HEK293 (cell line): ENCODE data around the gene CDC14A.

Experiments used
- GFI1B ChIP-seq: fragments of 450-650 bp; formaldehyde crosslinking; IDR thresholded peaks from 2 replicates; pipeline ENCODE4 v1.5.1; 2016; ENCODE audit warnings: missing biosample characterization, missing genetic modification characterization
- KLF8 ChIP-seq: fragments of 450-650 bp; formaldehyde crosslinking; IDR thresholded peaks from 2 replicates; pipeline ENCODE4 v1.5.1; 2016; ENCODE audit warnings: missing biosample characterization, missing genetic modification characterization
- MZF1 ChIP-seq: fragments of 450-650 bp; formaldehyde crosslinking; IDR thresholded peaks from 2 replicates; pipeline ENCODE4 v1.5.1; 2017; ENCODE audit warnings: missing biosample characterization, missing genetic modification characterization, borderline replicate concordance
- OSR2 ChIP-seq: fragments of 450-650 bp; formaldehyde crosslinking; IDR thresholded peaks from 2 replicates; pipeline ENCODE4 v1.5.1; 2016; ENCODE audit warnings: missing biosample characterization, missing genetic modification characterization
- SETDB1 ChIP-seq: IDR thresholded peaks from one replicate; pipeline ENCODE4 v1.6.1; 2017; ENCODE audit warnings: mild to moderate bottlenecking, low read length, moderate library complexity, mixed read lengths; ENCODE audit not compliant: insufficient read length
- TCF7L2 ChIP-seq: IDR thresholded peaks from 2 replicates; pipeline ENCODE4 v1.6.1; 2011; ENCODE audit warnings: low read depth, mild to moderate bottlenecking, inconsistent platforms, low read length, moderate library complexity, borderline replicate concordance
- ZEB2 ChIP-seq: fragments of 450-650 bp; formaldehyde crosslinking; IDR thresholded peaks from 2 replicates; pipeline ENCODE4 v1.5.1; 2016; ENCODE audit warnings: missing biosample characterization, missing genetic modification characterization
- ZNF112 ChIP-seq: fragments of 450-650 bp; formaldehyde crosslinking; IDR thresholded peaks from 2 replicates; pipeline ENCODE4 v1.5.0; 2017; ENCODE audit warnings: missing biosample characterization, missing genetic modification characterization
- ZNF155 ChIP-seq: fragments of 450-650 bp; formaldehyde crosslinking; IDR thresholded peaks from 2 replicates; pipeline ENCODE4 v1.5.1; 2016; ENCODE audit warnings: missing biosample characterization, missing genetic modification characterization
- ZNF16 ChIP-seq: fragments of 450-650 bp; formaldehyde crosslinking; IDR thresholded peaks from 2 replicates; pipeline ENCODE4 v1.5.1; 2016; ENCODE audit warnings: low read depth, missing biosample characterization, missing genetic modification characterization
- ZNF174 ChIP-seq: fragments of 450-650 bp; formaldehyde crosslinking; IDR thresholded peaks from 2 replicates; pipeline ENCODE4 v1.5.0; 2017; ENCODE audit warnings: missing biosample characterization, mild to moderate bottlenecking, missing genetic modification characterization
- ZNF211 ChIP-seq: fragments of 450-650 bp; formaldehyde crosslinking; IDR thresholded peaks from 2 replicates; pipeline ENCODE4 v1.5.1; 2016; ENCODE audit warnings: low read depth, missing biosample characterization, missing genetic modification characterization
- ZNF274 ChIP-seq, 2 experiments: fragments of 200-500 bp in 1 of 2; fragments of 450-650 bp in 1 of 2; sonication (Bioruptor generic) in 1 of 2; formaldehyde crosslinking in 1 of 2; IDR thresholded peaks; 2 replicates each; pipeline versions ENCODE4 v1.5.1 to v1.6.1; 2014 to 2016; ENCODE audit warnings: borderline replicate concordance in 1 of 2, inconsistent platforms in 1 of 2, low read length in 1 of 2, missing biosample characterization in 1 of 2, missing genetic modification characterization in 1 of 2
- ZNF292 ChIP-seq: fragments of 450-650 bp; formaldehyde crosslinking; IDR thresholded peaks from 2 replicates; pipeline ENCODE4 v1.5.1; 2016; ENCODE audit warnings: low read depth, missing biosample characterization, missing genetic modification characterization, borderline replicate concordance
- ZNF302 ChIP-seq: fragments of 450-650 bp; formaldehyde crosslinking; IDR thresholded peaks from 2 replicates; pipeline ENCODE4 v1.5.1; 2016; ENCODE audit warnings: missing biosample characterization, missing genetic modification characterization, low read depth
- ZNF423 ChIP-seq: fragments of 450-650 bp; formaldehyde crosslinking; IDR thresholded peaks from 2 replicates; pipeline ENCODE4 v1.5.1; 2016; ENCODE audit warnings: missing biosample characterization, missing genetic modification characterization
- ZNF473 ChIP-seq: fragments of 450-650 bp; formaldehyde crosslinking; IDR thresholded peaks from 2 replicates; pipeline ENCODE4 v1.5.1; 2017; ENCODE audit warnings: missing biosample characterization, missing genetic modification characterization
- ZNF514 ChIP-seq: fragments of 450-650 bp; formaldehyde crosslinking; IDR thresholded peaks from 2 replicates; pipeline ENCODE4 v1.5.1; 2016; ENCODE audit warnings: missing biosample characterization, missing genetic modification characterization
- ZNF544 ChIP-seq: fragments of 450-650 bp; formaldehyde crosslinking; IDR thresholded peaks from 2 replicates; pipeline ENCODE4 v1.5.0; 2017; ENCODE audit warnings: missing biosample characterization, missing genetic modification characterization
- ZNF558 ChIP-seq: fragments of 450-650 bp; formaldehyde crosslinking; IDR thresholded peaks from 2 replicates; pipeline ENCODE4 v1.5.1; 2016; ENCODE audit warnings: missing biosample characterization, missing genetic modification characterization
- ZNF610 ChIP-seq: fragments of 450-650 bp; formaldehyde crosslinking; IDR thresholded peaks from 2 replicates; pipeline ENCODE4 v1.5.1; 2016; ENCODE audit warnings: missing biosample characterization, missing genetic modification characterization, borderline replicate concordance
- ZNF658 ChIP-seq: fragments of 450-650 bp; formaldehyde crosslinking; IDR thresholded peaks from 2 replicates; pipeline ENCODE4; 2016; ENCODE audit warnings: missing biosample characterization, missing genetic modification characterization
- ZNF664 ChIP-seq: fragments of 450-650 bp; formaldehyde crosslinking; IDR thresholded peaks from 2 replicates; pipeline ENCODE4 v1.5.1; 2016; ENCODE audit warnings: missing biosample characterization, missing genetic modification characterization
- ZNF776 ChIP-seq: fragments of 450-650 bp; formaldehyde crosslinking; IDR thresholded peaks from 2 replicates; pipeline ENCODE4 v1.5.0; 2017; ENCODE audit warnings: missing biosample characterization, missing genetic modification characterization, borderline replicate concordance
- ZNF785 ChIP-seq: fragments of 450-650 bp; formaldehyde crosslinking; IDR thresholded peaks from 2 replicates; pipeline ENCODE4 v1.5.1; 2016; ENCODE audit warnings: missing biosample characterization, missing genetic modification characterization
- ZNF837 ChIP-seq: fragments of 450-650 bp; formaldehyde crosslinking; IDR thresholded peaks from 2 replicates; pipeline ENCODE4 v1.5.1; 2016; ENCODE audit warnings: missing biosample characterization, missing genetic modification characterization
- ZXDB ChIP-seq: fragments of 450-650 bp; formaldehyde crosslinking; IDR thresholded peaks from 2 replicates; pipeline ENCODE4 v1.5.1; 2016; ENCODE audit warnings: missing biosample characterization, missing genetic modification characterization
- TF ChIP-seq, protein P1 (sequence below): fragments of 450-650 bp; formaldehyde crosslinking; IDR thresholded peaks from 2 replicates; pipeline ENCODE4 v1.5.1; 2016; ENCODE audit warnings: missing biosample characterization, missing genetic modification characterization
- TF ChIP-seq, protein P2 (sequence below): fragments of 450-650 bp; formaldehyde crosslinking; IDR thresholded peaks from 2 replicates; pipeline ENCODE4 v1.5.1; 2016; ENCODE audit warnings: missing biosample characterization, missing genetic modification characterization
- TF ChIP-seq, protein P3 (sequence below): fragments of 450-650 bp; formaldehyde crosslinking; IDR thresholded peaks from 2 replicates; pipeline ENCODE4 v1.5.1; 2016; ENCODE audit warnings: missing biosample characterization, missing genetic modification characterization, borderline replicate concordance
- TF ChIP-seq, protein P4 (sequence below): IDR thresholded peaks from 2 replicates; pipeline ENCODE4 v1.6.1; 2011; ENCODE audit warnings: mild to moderate bottlenecking, low read depth, low read length, borderline replicate concordance
- TF ChIP-seq, protein P5 (sequence below): fragments of 450-650 bp; formaldehyde crosslinking; IDR thresholded peaks from 2 replicates; pipeline ENCODE4 v1.5.1; 2016; ENCODE audit warnings: missing biosample characterization, missing genetic modification characterization

The CDC14A gene

DNA sequence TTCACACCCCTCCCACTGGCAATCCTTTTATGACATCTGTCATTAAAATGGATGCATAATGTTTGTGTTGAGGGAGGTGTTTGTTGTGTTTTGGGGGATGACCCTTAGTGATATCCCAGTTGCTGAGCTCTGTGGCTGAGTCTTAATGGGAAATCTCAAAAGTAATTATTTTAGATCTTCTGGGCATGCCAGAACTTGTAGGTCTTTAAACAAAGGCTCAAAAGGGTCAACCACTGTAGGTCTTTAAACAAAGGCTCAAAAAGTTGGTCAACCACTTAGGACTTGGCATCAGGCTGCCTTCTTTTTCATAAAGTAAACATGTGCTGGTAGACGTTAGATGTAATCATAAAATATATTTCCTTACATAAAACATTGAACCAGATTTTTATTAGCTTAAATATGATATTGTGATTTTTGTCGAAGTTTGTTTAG lies 78.0 kb downstream of the CDC14A start (continued):
- TF ChIP-seq ZNF664 (tag by site-specific recombination) (0 out of 2 replicates have a peak, but pooled peaks have one; percentile 12), ZNF610 (tag by site-specific recombination) (0 out of 2 replicates have a peak, but pooled peaks have one; percentile 26), ZNF302 (no peak), ZEB2 (tag by site-specific recombination) (peak; percentile 56; the same call in 1 of the 2 replicates), KLF8 (tag by site-specific recombination) (peak; percentile 52; the same call in 1 of the 2 replicates), ZNF785 (tag by site-specific recombination) (no peak), ZNF16 (tag by site-specific recombination) (no peak), GFI1B (0 out of 2 replicates have a peak, but pooled peaks have one; percentile 35), ZNF658 (no peak), ZNF544 (no peak), ZNF514 (tag by site-specific recombination) (no peak), ZNF558 (tag by site-specific recombination) (0 out of 2 replicates have a peak, but pooled peaks have one; percentile 57), ZNF211 (no peak), SETDB1 (no peak), OSR2 (peak; percentile 70), ZNF776 (tag by site-specific recombination) (no peak), TCF7L2 (peak; percentile 65; the same call in 1 of the 2 replicates), ZNF174 (tag by site-specific recombination) (no peak), MZF1 (no peak; the same call in 1 of the 2 replicates), ZXDB (tag by site-specific recombination) (peak; percentile 45), ZNF292 (tag by site-specific recombination) (no peak), ZNF112 (tag by site-specific recombination) (no peak), ZNF423 (no peak), ZNF473 (tag by site-specific recombination) (no peak), ZNF837 (tag by site-specific recombination) (no peak), ZNF274 (IDR thresholded peaks at IDR 0.05; ENCODE audit: low read length) (no peak), ZNF274 (tag by site-specific recombination; IDR thresholded peaks at IDR 0.05; ENCODE audit: borderline replicate concordance) (no peak), ZNF155 (tag by site-specific recombination) (no peak)
- TF ChIP-seq, protein P1, sequence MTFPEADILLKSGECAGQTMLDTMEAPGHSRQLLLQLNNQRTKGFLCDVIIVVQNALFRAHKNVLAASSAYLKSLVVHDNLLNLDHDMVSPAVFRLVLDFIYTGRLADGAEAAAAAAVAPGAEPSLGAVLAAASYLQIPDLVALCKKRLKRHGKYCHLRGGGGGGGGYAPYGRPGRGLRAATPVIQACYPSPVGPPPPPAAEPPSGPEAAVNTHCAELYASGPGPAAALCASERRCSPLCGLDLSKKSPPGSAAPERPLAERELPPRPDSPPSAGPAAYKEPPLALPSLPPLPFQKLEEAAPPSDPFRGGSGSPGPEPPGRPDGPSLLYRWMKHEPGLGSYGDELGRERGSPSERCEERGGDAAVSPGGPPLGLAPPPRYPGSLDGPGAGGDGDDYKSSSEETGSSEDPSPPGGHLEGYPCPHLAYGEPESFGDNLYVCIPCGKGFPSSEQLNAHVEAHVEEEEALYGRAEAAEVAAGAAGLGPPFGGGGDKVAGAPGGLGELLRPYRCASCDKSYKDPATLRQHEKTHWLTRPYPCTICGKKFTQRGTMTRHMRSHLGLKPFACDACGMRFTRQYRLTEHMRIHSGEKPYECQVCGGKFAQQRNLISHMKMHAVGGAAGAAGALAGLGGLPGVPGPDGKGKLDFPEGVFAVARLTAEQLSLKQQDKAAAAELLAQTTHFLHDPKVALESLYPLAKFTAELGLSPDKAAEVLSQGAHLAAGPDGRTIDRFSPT (tag by site-specific recombination), result peak; percentile 57
- TF ChIP-seq, protein P2, sequence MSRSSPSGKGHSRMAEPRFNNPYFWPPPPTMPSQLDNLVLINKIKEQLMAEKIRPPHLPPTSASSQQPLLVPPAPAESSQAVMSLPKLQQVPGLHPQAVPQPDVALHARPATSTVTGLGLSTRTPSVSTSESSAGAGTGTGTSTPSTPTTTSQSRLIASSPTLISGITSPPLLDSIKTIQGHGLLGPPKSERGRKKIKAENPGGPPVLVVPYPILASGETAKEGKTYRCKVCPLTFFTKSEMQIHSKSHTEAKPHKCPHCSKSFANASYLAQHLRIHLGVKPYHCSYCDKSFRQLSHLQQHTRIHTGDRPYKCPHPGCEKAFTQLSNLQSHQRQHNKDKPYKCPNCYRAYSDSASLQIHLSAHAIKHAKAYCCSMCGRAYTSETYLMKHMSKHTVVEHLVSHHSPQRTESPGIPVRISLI (tag by site-specific recombination), result peak; percentile 57; the same call in 1 of the 2 replicates
- TF ChIP-seq, protein P3, sequence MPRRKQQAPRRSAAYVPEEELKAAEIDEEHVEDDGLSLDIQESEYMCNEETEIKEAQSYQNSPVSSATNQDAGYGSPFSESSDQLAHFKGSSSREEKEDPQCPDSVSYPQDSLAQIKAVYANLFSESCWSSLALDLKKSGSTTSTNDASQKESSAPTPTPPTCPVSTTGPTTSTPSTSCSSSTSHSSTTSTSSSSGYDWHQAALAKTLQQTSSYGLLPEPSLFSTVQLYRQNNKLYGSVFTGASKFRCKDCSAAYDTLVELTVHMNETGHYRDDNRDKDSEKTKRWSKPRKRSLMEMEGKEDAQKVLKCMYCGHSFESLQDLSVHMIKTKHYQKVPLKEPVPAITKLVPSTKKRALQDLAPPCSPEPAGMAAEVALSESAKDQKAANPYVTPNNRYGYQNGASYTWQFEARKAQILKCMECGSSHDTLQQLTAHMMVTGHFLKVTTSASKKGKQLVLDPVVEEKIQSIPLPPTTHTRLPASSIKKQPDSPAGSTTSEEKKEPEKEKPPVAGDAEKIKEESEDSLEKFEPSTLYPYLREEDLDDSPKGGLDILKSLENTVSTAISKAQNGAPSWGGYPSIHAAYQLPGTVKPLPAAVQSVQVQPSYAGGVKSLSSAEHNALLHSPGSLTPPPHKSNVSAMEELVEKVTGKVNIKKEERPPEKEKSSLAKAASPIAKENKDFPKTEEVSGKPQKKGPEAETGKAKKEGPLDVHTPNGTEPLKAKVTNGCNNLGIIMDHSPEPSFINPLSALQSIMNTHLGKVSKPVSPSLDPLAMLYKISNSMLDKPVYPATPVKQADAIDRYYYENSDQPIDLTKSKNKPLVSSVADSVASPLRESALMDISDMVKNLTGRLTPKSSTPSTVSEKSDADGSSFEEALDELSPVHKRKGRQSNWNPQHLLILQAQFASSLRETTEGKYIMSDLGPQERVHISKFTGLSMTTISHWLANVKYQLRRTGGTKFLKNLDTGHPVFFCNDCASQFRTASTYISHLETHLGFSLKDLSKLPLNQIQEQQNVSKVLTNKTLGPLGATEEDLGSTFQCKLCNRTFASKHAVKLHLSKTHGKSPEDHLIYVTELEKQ (tag by site-specific recombination), result peak; percentile 48; the same call in 1 of the 2 replicates
- TF ChIP-seq, protein P4, sequence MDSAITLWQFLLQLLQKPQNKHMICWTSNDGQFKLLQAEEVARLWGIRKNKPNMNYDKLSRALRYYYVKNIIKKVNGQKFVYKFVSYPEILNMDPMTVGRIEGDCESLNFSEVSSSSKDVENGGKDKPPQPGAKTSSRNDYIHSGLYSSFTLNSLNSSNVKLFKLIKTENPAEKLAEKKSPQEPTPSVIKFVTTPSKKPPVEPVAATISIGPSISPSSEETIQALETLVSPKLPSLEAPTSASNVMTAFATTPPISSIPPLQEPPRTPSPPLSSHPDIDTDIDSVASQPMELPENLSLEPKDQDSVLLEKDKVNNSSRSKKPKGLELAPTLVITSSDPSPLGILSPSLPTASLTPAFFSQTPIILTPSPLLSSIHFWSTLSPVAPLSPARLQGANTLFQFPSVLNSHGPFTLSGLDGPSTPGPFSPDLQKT, result no peak
- TF ChIP-seq, protein P5, sequence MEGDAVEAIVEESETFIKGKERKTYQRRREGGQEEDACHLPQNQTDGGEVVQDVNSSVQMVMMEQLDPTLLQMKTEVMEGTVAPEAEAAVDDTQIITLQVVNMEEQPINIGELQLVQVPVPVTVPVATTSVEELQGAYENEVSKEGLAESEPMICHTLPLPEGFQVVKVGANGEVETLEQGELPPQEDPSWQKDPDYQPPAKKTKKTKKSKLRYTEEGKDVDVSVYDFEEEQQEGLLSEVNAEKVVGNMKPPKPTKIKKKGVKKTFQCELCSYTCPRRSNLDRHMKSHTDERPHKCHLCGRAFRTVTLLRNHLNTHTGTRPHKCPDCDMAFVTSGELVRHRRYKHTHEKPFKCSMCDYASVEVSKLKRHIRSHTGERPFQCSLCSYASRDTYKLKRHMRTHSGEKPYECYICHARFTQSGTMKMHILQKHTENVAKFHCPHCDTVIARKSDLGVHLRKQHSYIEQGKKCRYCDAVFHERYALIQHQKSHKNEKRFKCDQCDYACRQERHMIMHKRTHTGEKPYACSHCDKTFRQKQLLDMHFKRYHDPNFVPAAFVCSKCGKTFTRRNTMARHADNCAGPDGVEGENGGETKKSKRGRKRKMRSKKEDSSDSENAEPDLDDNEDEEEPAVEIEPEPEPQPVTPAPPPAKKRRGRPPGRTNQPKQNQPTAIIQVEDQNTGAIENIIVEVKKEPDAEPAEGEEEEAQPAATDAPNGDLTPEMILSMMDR (tag by site-specific recombination), result no peak
